Inflammatory macrophage (primary cell): ENCODE data around the gene NEK7.
A peak's percentile ranks its signal among the peaks of the same experiment; 100 is the strongest.
"Not testable (repeated sequence)": the region's sequence is repeated elsewhere in the genome, so short reads cannot be mapped to it uniquely, and the experiment has no call there.

Source experiments
- DNase-seq, 2 donors: peaks; one replicate each; pipeline ENCODE4 v3.0.0-alpha.2; 2020 to 2022

The NEK7 gene

GRCh38 chr1:198173832-198174231 lies 17.0 kb downstream of the NEK7 start:
- no peak for DNase-seq

- DNase-seq, result no peak
These were observed 17.5 kb downstream of the NEK7 start for GRCh38 chr1:198174297-198174696.

GRCh38 chr1:198175423-198176170 lies 18.8 kb downstream of the NEK7 start:
- no peak for DNase-seq

- no peak for DNase-seq
These were observed 19.4 kb downstream of the NEK7 start for GRCh38 chr1:198176179-198176578.

- DNase-seq, result no peak
These were observed 20.7 kb downstream of the NEK7 start for GRCh38 chr1:198177546-198177945.

- no peak for DNase-seq
These were observed 21.8 kb downstream of the NEK7 start for GRCh38 chr1:198178615-198179014.

- peak in 1 of 2 donors; percentile 24 for DNase-seq
These were observed 22.8 kb downstream of the NEK7 start for GRCh38 chr1:198179556-198179981.

GRCh38 chr1:198183605-198184004 lies 26.8 kb downstream of the NEK7 start:
- DNase-seq, result no peak

GRCh38 chr1:198184516-198184915 lies 27.7 kb downstream of the NEK7 start:
- DNase-seq, result no peak

GRCh38 chr1:198185146-198185545 lies 28.3 kb downstream of the NEK7 start:
- DNase-seq, result no peak

GRCh38 chr1:198185759-198186158 lies 29.0 kb downstream of the NEK7 start:
- no peak for DNase-seq

GRCh38 chr1:198186916-198187580 lies 30.2 kb downstream of the NEK7 start:
- DNase-seq, result no peak

GRCh38 chr1:198187973-198188588 lies 31.3 kb downstream of the NEK7 start:
- no peak for DNase-seq

- no peak for DNase-seq
These were observed 34.3 kb downstream of the NEK7 start for GRCh38 chr1:198191117-198191516.

- DNase-seq, result not testable (repeated sequence)
These were observed 37.1 kb downstream of the NEK7 start for GRCh38 chr1:198193871-198194270.

GRCh38 chr1:198196630-198197029 lies 39.8 kb downstream of the NEK7 start:
- DNase-seq, result no peak

- no peak for DNase-seq
These were observed 40.5 kb downstream of the NEK7 start for GRCh38 chr1:198197285-198197684.

GRCh38 chr1:198199105-198199504 lies 42.3 kb downstream of the NEK7 start:
- DNase-seq, result no peak

GRCh38 chr1:198201956-198202784 lies 45.4 kb downstream of the NEK7 start:
- no peak for DNase-seq

- DNase-seq, result no peak
These were observed 46.6 kb downstream of the NEK7 start for GRCh38 chr1:198203434-198203833.

GRCh38 chr1:198205016-198205684 lies 48.4 kb downstream of the NEK7 start:
- no peak for DNase-seq

GRCh38 chr1:198206292-198206691 lies 49.5 kb downstream of the NEK7 start:
- DNase-seq, result no peak
